Glutamatergic neuron (in vitro differentiated cells): ENCODE data around the gene CLDN12. TPM values are rescaled to one million over a fixed set of nuclear protein-coding genes. Genes with fewer than 3 reads are reported as not detected.
"Not testable (repeated sequence)": the region's sequence is repeated elsewhere in the genome, so short reads cannot be mapped to it uniquely, and the experiment has no call there.

Experiments used
- DNase-seq: peaks from one replicate; pipeline ENCODE4 v3.0.0; 2022
- H3K27ac Mint-ChIP-seq: one replicate; pipeline ENCODE4 v1.8.0; 2020; ENCODE audit warnings: mild to moderate bottlenecking, mixed read lengths, inconsistent platforms; ENCODE audit not compliant: unreplicated experiment
- H3K27me3 Mint-ChIP-seq: one replicate; pipeline ENCODE4 v1.8.0; 2020; ENCODE audit warnings: mild to moderate bottlenecking, moderate library complexity, mixed read lengths, inconsistent platforms; ENCODE audit not compliant: unreplicated experiment
- H3K36me3 Mint-ChIP-seq: one replicate; pipeline ENCODE4 v1.8.0; 2020; ENCODE audit warnings: mild to moderate bottlenecking, mixed read lengths, inconsistent platforms; ENCODE audit not compliant: unreplicated experiment
- H3K4me1 Mint-ChIP-seq: one replicate; pipeline ENCODE4 v1.8.0; 2020; ENCODE audit warnings: mild to moderate bottlenecking, low read depth, mixed read lengths, inconsistent platforms; ENCODE audit not compliant: unreplicated experiment
- H3K4me3 Mint-ChIP-seq: one replicate; pipeline ENCODE4 v1.8.0; 2020; ENCODE audit warnings: mild to moderate bottlenecking, mixed read lengths, inconsistent platforms; ENCODE audit not compliant: unreplicated experiment
- H3K9me3 Mint-ChIP-seq: one replicate; pipeline ENCODE4 v1.8.0; 2020; ENCODE audit warnings: mild to moderate bottlenecking, moderate library complexity, mixed read lengths, inconsistent platforms; ENCODE audit not compliant: unreplicated experiment
- CTCF ChIP-seq: fragments of 200-600 bp; sonication (generic); IDR thresholded peaks from one replicate; pipeline ENCODE4 v1.5.0; 2021; ENCODE audit not compliant: partially characterized antibody, unreplicated experiment
- total RNA-seq: library from RNA; stranded (reverse); fragmentation: NEBNext Ultra II Directional; extraction: Animal tissue kit (Norgen Biotek cat#: 25700); gene quantifications from one replicate; pipeline ENCODE4 v1.2.1, GENCODE V29; 2021; ENCODE audit not compliant: unreplicated experiment

CLDN12 gene
- total RNA-seq, 1 donor from 2014 or later = 53.9 TPM

GRCh38 chr7:90458104-90458503 is 54.8 kb downstream of the CLDN12 start:
- peaks cover 7% of the 10 kb centered on the region for H3K9me3 Mint-ChIP-seq
- H3K27me3 Mint-ChIP-seq = no peaks in the 10 kb centered on the region
- peaks cover under 1% of the 10 kb centered on the region for H3K36me3 Mint-ChIP-seq
- no peak overlapping the region for H3K27ac Mint-ChIP-seq
- H3K4me3 Mint-ChIP-seq = no peak overlapping the region
- no peak for DNase-seq
- no peak for TF ChIP-seq CTCF
- peaks cover 20% of the 10 kb centered on the region for H3K4me1 Mint-ChIP-seq

- Mint-ChIP-seq H3K27ac (no peak overlapping the region), H3K4me1 (peaks cover 8% of the 10 kb centered on the region), H3K4me3 (no peak overlapping the region), H3K36me3 (peaks cover 13% of the 10 kb centered on the region), H3K9me3 (peaks cover 9% of the 10 kb centered on the region), H3K27me3 (no peaks in the 10 kb centered on the region)
- DNase-seq = no peak
- TF ChIP-seq CTCF = no peak
Observed at GRCh38 chr7:90459888-90460287, 56.6 kb downstream of the CLDN12 start.

GRCh38 chr7:90461219-90461618 is 58.0 kb downstream of the CLDN12 start:
- Mint-ChIP-seq H3K27ac (no peak overlapping the region), H3K4me3 (no peak overlapping the region), H3K36me3 (peaks cover 24% of the 10 kb centered on the region), H3K9me3 (peaks cover 10% of the 10 kb centered on the region), H3K27me3 (no peaks in the 10 kb centered on the region), H3K4me1 (no peaks in the 10 kb centered on the region)
- no peak for DNase-seq
- no peak for TF ChIP-seq CTCF

- H3K9me3 Mint-ChIP-seq, H3K4me3 Mint-ChIP-seq, H3K27me3 Mint-ChIP-seq, DNase-seq, H3K27ac Mint-ChIP-seq, H3K4me1 Mint-ChIP-seq: not testable (repeated sequence)
- H3K36me3 Mint-ChIP-seq = peaks cover 24% of the 10 kb centered on the region
Observed at GRCh38 chr7:90463151-90463628, 59.9 kb downstream of the CLDN12 start.

Other genes with a start within 250 kb of the CLDN12 start
- gene STEAP1, start 249.0 kb upstream of the CLDN12 start, total RNA-seq = not detected
- 0.59 TPM for gene STEAP2, start 191.7 kb upstream of the CLDN12 start, total RNA-seq
- gene CFAP69, start 158.3 kb upstream of the CLDN12 start, total RNA-seq = 0.71 TPM
- gene FAM237B, start 82.2 kb upstream of the CLDN12 start, total RNA-seq = not detected
- 18.7 TPM for gene GTPBP10, start 56.7 kb upstream of the CLDN12 start, total RNA-seq
- gene PTTG1IP2, start 66.2 kb downstream of the CLDN12 start, total RNA-seq = not detected
- 96.5 TPM for gene CDK14, start 192.9 kb downstream of the CLDN12 start, total RNA-seq